Measurements from ENCODE around the gene ISCA2. TPM values are rescaled to one million over a fixed set of nuclear protein-coding genes. Genes with fewer than 3 reads are reported as not detected.

Gene ISCA2
- total RNA-seq, 1 donor from 2014 or later = 31.4 TPM

GRCh38 chr14:74503291-74503937 is 9.8 kb downstream of the ISCA2 start:
- peaks cover 11% of the 10 kb centered on the region for H3K36me3 Mint-ChIP-seq (ENCODE audit: low read depth, unreplicated experiment)
- no peak overlapping the region for H3K27ac Mint-ChIP-seq (ENCODE audit: unreplicated experiment)
- no peak overlapping the region for H3K4me3 Mint-ChIP-seq (ENCODE audit: unreplicated experiment)
- H3K4me1 Mint-ChIP-seq (ENCODE audit: unreplicated experiment) = peaks cover 8% of the 10 kb centered on the region
- peaks cover 6% of the 10 kb centered on the region for H3K27me3 Mint-ChIP-seq (ENCODE audit: unreplicated experiment)
- DNase-seq (ENCODE audit: low spot score) = no peak
- no peak for TF ChIP-seq CTCF (IDR thresholded peaks at IDR 0.05; ENCODE audit: unreplicated experiment)
- no peaks in the 10 kb centered on the region for H3K9me3 Mint-ChIP-seq (ENCODE audit: unreplicated experiment)

GRCh38 chr14:74503938-74504335 is 10.4 kb downstream of the ISCA2 start:
- no peak for DNase-seq (ENCODE audit: low spot score)
- no peaks in the 10 kb centered on the region for H3K9me3 Mint-ChIP-seq (ENCODE audit: unreplicated experiment)
- no peak overlapping the region for H3K27ac Mint-ChIP-seq (ENCODE audit: unreplicated experiment)
- TF ChIP-seq CTCF (IDR thresholded peaks at IDR 0.05; ENCODE audit: unreplicated experiment) = no peak
- H3K36me3 Mint-ChIP-seq (ENCODE audit: low read depth, unreplicated experiment) = peaks cover 11% of the 10 kb centered on the region
- H3K27me3 Mint-ChIP-seq (ENCODE audit: unreplicated experiment) = peaks cover 5% of the 10 kb centered on the region
- H3K4me3 Mint-ChIP-seq (ENCODE audit: unreplicated experiment) = no peak overlapping the region
- peaks cover 8% of the 10 kb centered on the region for H3K4me1 Mint-ChIP-seq (ENCODE audit: unreplicated experiment)

GRCh38 chr14:74504412-74504811 is 10.8 kb downstream of the ISCA2 start:
- H3K27ac Mint-ChIP-seq (ENCODE audit: unreplicated experiment) = no peak overlapping the region
- no peak overlapping the region for H3K4me3 Mint-ChIP-seq (ENCODE audit: unreplicated experiment)
- H3K27me3 Mint-ChIP-seq (ENCODE audit: unreplicated experiment) = peaks cover 5% of the 10 kb centered on the region
- peaks cover 11% of the 10 kb centered on the region for H3K36me3 Mint-ChIP-seq (ENCODE audit: low read depth, unreplicated experiment)
- peaks cover 8% of the 10 kb centered on the region for H3K4me1 Mint-ChIP-seq (ENCODE audit: unreplicated experiment)
- no peaks in the 10 kb centered on the region for H3K9me3 Mint-ChIP-seq (ENCODE audit: unreplicated experiment)
- DNase-seq (ENCODE audit: low spot score) = no peak
- TF ChIP-seq CTCF (IDR thresholded peaks at IDR 0.05; ENCODE audit: unreplicated experiment) = no peak

GRCh38 chr14:74504874-74505720 is 11.5 kb downstream of the ISCA2 start:
- no peak for DNase-seq (ENCODE audit: low spot score)
- Mint-ChIP-seq H3K9me3 (ENCODE audit: unreplicated experiment) (no peaks in the 10 kb centered on the region), H3K4me3 (ENCODE audit: unreplicated experiment) (no peak overlapping the region), H3K27ac (ENCODE audit: unreplicated experiment) (no peak overlapping the region), H3K36me3 (ENCODE audit: low read depth, unreplicated experiment) (peaks cover 11% of the 10 kb centered on the region), H3K4me1 (ENCODE audit: unreplicated experiment) (peaks cover 8% of the 10 kb centered on the region), H3K27me3 (ENCODE audit: unreplicated experiment) (peaks cover 5% of the 10 kb centered on the region)
- no peak for TF ChIP-seq CTCF (IDR thresholded peaks at IDR 0.05; ENCODE audit: unreplicated experiment)

GRCh38 chr14:74505831-74506230 is 12.3 kb downstream of the ISCA2 start:
- Mint-ChIP-seq H3K36me3 (ENCODE audit: low read depth, unreplicated experiment) (peaks cover 11% of the 10 kb centered on the region), H3K9me3 (ENCODE audit: unreplicated experiment) (no peaks in the 10 kb centered on the region), H3K4me3 (ENCODE audit: unreplicated experiment) (no peak overlapping the region), H3K27me3 (ENCODE audit: unreplicated experiment) (peaks cover 5% of the 10 kb centered on the region), H3K4me1 (ENCODE audit: unreplicated experiment) (peaks cover 8% of the 10 kb centered on the region), H3K27ac (ENCODE audit: unreplicated experiment) (no peak overlapping the region)
- no peak for TF ChIP-seq CTCF (IDR thresholded peaks at IDR 0.05; ENCODE audit: unreplicated experiment)
- DNase-seq (ENCODE audit: low spot score) = no peak

Data from endothelial cell (in vitro differentiated cells).